ENCODE measurements around the gene MRTO4.
"Not testable (repeated sequence)": the region's sequence is repeated elsewhere in the genome, so short reads cannot be mapped to it uniquely, and the experiment has no call there.

The MRTO4 gene

DNA sequence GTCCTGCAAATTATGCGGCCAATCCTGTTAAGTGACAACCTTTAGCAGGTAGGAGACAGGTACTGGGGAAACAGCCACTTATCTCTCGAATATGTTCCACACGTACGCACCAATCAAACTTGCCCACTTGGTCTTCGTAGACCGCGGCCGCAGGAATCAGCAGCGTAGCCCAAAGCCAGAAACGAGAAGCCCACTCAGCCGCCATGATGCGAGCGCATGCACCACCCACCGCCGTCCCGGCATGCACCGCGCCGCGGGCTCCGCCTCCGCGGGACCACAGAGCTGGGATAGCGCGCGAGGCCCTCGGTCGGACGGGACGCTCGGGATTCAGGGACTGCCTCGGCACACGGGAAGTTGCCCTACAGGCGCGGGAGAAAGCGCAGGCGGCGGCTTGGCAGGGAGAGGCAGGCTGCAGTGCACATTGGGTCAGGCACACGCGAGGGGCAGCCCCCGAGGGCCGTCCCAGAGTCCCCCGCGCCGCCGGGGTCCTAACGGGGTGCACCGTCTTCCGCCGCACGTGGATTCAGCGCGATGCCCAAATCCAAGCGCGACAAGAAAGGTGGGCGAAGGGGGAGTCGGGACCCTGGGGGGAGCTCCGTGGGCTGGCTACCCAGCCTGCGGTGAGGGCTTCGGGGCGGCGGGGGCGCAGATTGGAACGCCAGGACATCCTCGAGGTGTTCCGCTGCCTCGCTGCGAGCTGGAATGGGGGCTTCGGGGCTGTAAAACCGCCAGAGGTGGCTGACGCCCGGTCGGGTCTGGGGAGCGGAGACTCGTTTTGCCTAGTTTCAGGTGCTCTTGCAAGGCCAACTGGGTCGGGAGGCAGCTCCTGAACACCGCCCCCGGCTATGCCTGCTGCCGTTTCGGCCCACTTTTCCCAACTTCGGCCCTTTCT is at the start of gene MRTO4, which contains the start of gene EMC1:
MRTO4 (plus strand) TSS at position 501 of the 892 bp plus-strand sequence; CDS start at position 532, 31 bp downstream.
EMC1 (minus strand) TSS at position 220 of the 892 bp plus-strand sequence; CDS start at position 205, 15 bp downstream.
- no peak for FAIRE-seq

DNA sequence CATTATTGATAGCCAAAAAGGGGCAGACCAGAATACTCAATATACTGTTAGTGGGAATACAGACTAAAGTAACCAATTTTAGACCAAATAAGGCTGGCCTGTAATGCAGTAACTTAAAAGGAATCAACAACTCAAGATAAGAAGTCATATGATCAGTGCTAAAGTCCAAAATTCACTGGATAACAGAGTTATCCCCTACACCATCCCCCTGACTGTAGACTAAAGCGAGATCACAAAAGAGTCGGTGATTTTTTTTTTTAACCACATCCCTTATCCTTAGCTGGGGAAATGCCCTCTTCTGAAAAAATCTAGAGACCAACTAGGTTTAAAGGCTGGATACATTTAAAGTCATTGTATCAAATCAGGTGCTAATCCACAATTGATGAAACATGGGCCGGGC is 49.2 kb upstream of the MRTO4 start:
- no peak for FAIRE-seq

GRCh38 chr1:19203440-19203839 is 48.2 kb upstream of the MRTO4 start:
- FAIRE-seq: no peak

DNA sequence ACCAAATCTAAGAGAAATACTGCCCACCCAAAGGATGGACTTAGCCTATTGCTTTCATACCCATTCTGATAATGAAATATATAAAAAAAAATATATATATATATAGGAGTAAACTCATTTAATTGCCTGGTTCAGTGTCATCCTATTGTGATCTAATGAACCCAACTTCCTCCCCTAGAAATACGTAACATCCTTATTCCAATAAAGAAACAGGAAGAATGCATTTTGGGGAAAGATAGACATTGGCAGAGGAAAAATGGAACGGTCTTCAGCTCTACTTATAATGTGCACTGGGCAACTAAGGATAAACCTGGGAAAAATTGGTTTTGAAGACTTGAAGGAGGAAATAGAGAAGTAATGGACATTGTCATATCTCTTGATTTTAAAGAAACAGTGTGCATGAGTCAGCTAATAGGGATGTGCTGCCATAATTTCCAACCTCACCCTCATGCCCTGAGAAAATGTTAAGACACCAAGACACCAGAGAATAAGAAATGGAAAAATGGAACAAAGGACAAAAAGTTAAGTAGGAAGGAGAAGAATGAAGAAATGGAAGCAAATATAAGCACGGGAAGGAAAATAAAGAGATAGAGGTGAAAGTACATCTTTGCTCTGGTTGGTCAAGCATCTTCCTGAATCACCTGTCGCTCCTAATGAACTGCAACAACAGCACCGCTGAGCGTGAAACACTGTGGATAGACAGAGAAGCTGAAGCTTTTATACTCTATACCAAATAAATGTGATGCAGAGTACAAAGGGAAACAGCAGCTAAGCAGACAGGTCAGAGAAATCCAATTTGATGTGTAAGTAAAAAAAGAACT is 46.9 kb upstream of the MRTO4 start:
- no peak for FAIRE-seq

- no peak for FAIRE-seq
These were observed 46.2 kb upstream of the MRTO4 start for GRCh38 chr1:19205403-19205802.

DNA sequence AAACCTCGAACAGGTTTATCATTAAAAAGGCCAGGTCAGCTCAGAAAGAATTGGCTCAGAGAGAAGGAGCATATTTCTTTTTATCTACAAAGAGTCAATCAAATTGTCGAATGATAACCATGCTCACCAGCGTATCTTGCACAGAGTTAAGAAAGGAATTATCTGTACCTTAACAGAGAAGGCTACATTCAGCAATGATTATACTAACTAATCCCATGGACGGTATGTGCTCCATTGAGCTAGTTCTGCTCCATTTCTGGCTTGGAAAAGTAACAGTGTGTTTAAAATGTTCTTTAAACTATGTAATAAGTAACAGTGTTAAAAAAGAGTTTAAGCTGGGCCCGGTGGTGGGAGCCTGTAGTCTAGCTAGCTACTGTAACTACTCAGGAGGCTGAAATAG is 45.8 kb upstream of the MRTO4 start:
- FAIRE-seq: no peak

DNA sequence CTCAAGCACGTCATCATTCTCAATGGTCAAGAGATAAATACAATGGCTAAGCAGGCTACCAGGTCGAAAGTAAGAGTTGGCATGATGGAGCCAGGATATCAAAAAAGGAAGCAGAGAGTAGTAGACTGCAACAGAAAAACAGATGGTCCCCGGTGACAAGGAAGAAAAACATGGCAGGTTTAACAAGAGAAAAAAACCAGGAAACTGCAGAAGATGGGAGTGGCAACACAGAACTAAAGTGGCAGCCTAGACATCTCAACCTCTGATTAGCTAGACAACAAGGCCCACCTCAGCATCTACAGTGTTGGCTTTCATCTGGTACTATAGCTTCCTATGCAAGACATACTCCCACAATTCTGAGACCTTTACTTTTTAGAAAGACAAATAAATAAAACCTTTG is 44.7 kb upstream of the MRTO4 start:
- no peak for FAIRE-seq

GRCh38 chr1:19208710-19209438 is 42.7 kb upstream of the MRTO4 start:
- no peak for FAIRE-seq

GRCh38 chr1:19209439-19209989 is 42.1 kb upstream of the MRTO4 start:
- FAIRE-seq: no peak

GRCh38 chr1:19209990-19210771 is 41.4 kb upstream of the MRTO4 start, which contains the start of gene UBR4:
UBR4 (minus strand) TSS chr1:19210266; CDS start chr1:19210248, 18 bp downstream.
- FAIRE-seq: no peak

DNA sequence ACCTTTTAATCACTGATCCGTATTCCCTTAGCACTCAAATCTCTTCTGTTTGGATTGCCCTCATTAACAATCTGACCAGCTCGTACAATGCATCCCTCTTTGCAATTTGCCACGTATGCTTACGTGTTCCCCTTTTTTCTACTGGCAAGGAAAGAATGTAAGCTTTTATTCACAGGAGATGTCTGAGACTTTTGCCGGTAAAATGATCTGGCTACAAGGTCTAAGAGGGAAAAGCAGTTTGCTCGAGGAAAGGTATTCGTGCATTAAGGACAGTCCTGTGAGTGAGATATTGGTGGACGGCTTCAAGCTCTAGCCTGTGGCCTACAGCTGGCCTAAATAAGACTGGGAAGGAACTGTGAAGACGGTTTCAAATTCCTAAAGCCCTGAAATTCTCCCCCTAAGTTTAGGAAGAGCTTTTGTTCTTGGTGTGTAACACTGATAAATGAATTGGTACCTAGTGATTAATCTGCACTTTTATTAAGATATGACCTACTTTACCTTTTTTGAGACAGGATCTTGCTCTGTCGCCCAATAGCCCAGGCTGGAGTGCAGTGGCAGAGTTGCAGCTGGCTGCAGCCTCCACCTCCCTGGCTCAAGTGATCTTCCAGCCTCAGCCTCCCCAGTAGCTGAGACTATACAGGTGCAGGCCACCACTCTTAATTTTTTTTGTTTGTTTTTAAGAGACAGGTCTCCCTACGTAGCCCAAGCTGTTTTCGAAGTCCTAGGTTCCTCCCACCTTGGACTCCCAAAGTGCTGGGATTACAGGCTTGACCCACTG is 40.6 kb upstream of the MRTO4 start:
- no peak for FAIRE-seq

- FAIRE-seq: no peak
These were observed 39.4 kb upstream of the MRTO4 start for GRCh38 chr1:19212167-19212566.

DNA sequence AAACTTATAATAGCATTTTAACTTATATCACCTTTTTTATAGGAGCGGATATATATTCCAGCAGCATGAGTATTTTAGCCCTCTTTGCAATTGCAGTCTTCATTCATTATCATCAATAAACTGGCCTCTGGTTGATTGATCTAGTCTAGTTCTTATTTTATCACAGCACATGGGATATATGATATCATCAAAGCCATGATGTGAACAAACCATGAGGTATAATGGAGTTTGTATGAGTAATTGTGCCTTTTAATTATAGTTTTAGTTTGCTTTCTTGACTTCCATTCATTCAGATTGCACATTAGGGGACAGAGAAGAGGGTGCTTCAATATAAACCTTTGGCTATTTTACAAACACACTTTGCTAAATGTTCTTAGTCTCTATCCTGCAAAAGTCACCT is 38.0 kb upstream of the MRTO4 start:
- FAIRE-seq: no peak

- FAIRE-seq: not testable (repeated sequence)
These were observed 35.0 kb upstream of the MRTO4 start for GRCh38 chr1:19216585-19216984.

DNA sequence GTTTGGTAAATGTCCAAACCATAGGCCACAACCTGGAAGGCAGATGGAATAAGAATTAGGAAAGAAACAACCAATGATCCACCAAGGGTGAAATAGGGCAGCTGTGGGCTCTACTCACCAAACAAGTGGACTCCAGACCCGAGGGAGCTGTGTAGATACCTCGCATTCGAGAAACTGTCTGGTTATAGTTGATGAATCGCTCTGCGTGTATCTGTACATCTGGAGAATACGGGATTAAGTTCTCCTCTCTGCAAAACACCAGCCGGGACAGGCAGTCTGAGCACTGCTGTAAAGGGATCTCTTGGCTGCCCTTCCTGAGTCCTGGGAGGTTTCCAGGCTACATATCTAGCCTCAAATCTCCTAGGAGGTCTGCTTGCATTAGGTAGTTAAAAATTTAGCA is 32.2 kb upstream of the MRTO4 start:
- no peak for FAIRE-seq

DNA sequence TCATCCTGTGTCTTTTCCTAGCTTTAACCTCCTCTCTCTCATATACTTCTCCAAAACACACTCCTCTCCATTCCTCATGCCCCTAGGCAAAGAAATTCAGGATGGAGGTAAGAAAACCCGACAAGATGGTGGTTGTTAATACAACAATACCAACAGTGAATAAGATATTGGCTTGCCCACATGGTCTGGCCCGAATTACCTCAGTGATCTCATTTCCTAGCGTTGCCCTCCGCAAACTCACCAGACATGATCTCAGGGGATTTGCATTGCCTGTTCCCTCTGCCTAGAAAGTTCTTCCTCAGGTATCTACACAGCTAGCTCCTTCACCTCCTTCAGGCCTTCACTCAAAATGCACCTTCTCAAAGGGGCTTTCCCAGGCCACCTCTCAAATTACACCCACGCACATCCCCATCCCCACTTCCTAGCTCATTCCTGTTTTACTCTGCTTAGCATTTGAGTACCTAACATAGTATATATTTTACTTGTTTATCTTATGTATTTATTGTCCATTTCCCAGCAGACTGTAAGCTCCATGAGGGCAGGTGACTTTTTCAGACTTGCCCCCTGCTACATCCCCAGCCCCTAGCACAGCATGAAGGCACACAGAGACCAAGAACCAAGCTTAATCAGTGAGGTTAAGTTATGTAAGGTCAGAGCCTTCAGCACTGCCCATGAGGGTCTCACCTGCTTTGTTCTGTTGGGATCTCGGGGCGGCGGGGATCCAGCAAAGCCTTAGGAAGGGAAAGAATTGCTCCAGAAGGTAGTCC is 31.3 kb upstream of the MRTO4 start:
- no peak for FAIRE-seq

DNA sequence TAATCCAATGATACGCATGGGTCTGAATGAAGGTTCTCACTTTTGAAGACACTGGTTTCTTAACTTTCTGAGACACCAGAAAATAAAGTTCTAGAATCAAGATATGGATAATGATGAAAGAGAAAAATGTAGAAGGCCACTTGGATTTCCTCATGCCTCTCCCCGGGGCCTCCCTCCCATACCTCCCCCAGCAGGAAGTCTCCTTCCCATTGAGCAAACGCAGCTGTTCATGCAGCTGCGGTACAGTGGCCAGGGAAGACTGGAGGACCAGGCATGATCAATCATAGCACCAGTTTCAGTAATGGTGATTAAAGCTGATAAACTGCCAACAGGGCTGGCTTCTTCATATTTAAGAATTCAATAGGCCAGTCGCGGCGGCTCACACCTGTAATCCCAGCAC is 30.6 kb upstream of the MRTO4 start:
- FAIRE-seq: no peak

- FAIRE-seq: no peak
These were observed 29.0 kb upstream of the MRTO4 start for GRCh38 chr1:19222573-19222972.

DNA sequence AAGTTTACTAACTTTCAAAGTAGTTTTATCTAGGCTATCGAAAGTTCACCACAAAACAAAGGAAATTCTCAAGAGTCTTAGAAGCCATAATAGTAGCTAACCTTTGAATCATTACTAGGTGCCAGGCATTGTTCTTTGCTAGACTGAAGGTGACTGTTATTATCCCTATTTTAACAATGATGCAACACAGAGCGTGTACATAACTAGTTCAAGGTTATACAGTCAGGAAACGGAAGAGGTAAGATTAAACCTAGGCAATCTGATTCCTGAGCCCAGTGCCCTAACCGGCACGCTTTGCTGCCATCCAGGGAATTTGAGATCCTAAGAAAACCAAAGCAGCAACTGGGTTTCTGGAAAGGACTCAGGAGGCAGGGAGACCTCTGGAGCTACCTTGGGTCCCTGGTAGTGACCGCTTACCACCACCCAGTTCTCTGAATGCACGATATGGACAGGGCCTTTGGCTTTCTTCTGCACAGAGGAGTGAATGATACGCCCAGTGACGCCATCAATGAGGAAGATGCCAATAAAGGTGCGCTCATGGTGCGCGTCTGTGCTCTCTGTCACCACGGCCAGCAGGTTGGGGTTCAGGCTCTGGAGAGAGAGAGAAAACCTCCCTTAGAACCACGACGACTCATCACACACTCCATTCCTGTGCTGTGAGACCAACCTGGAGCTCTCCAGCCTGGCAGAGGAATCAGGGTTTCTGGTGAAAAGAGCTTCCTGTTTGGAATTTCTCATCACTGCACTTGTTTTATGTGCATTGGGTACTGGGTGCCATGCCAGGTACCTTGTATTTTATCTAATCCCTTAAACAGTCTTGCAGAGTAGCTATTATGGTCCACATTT is 28.4 kb upstream of the MRTO4 start:
- FAIRE-seq: no peak
